Keratinocyte (primary cell): ENCODE data around the gene IRF9. TPM values are rescaled to one million over a fixed set of nuclear protein-coding genes. Genes with fewer than 3 reads are reported as not detected.

Experiments
- DNase-seq: peaks from one replicate; pipeline ENCODE4 v3.0.0-alpha.2; 2011; ENCODE audit warnings: low read depth, missing footprints, low spot score
- FAIRE-seq: peaks from 2 replicates; lab custom pipeline; 2011; peaks lifted over from hg19 to GRCh38; lab: Jason Lieb, UNC
- H2AFZ ChIP-seq: 2 replicates; pipeline ENCODE4 v1.6.0; 2012; ENCODE audit warnings: low read length, control low read depth, inconsistent platforms; ENCODE audit not compliant: control insufficient read depth
- H3K27ac ChIP-seq: 2 replicates; pipeline ENCODE4 v1.5.1; 2011; ENCODE audit warnings: low read length; ENCODE audit not compliant: control insufficient read depth, insufficient read depth
- H3K27me3 ChIP-seq: 3 replicates; pipeline ENCODE4 v1.6.0; 2011; ENCODE audit warnings: low read length; ENCODE audit not compliant: control insufficient read depth, insufficient read depth; ENCODE audit errors: extremely low read depth
- H3K36me3 ChIP-seq, 2 experiments: 2 replicates in 1 of 2; 3 replicates in 1 of 2; pipeline ENCODE4 v1.5.1; 2011; ENCODE audit warnings: low read length in 2 of 2, mild to moderate bottlenecking in 1 of 2; ENCODE audit not compliant: control insufficient read depth in 2 of 2, insufficient read depth in 2 of 2; ENCODE audit errors: extremely low read depth in 1 of 2
- H3K4me1 ChIP-seq: 3 replicates; pipeline ENCODE4 v1.5.1; 2011; ENCODE audit warnings: low read length; ENCODE audit not compliant: control insufficient read depth, insufficient read depth; ENCODE audit errors: extremely low read depth
- H3K4me2 ChIP-seq: 3 replicates; pipeline ENCODE4 v1.6.0; 2011; ENCODE audit warnings: low read depth, low read length; ENCODE audit not compliant: control insufficient read depth, insufficient read depth; ENCODE audit errors: extremely low read depth
- H3K4me3 ChIP-seq, 3 experiments: fragments of 200-600 bp in 1 of 3; sonication (generic) in 1 of 3; 2 replicates in 2 of 3; 3 replicates in 1 of 3; pipeline ENCODE4 v1.5.1; 2011 to 2016; ENCODE audit warnings: low read length in 3 of 3, mild to moderate bottlenecking in 3 of 3, control low read depth in 2 of 3, inconsistent platforms in 1 of 3, low read depth in 1 of 3, mixed read lengths in 1 of 3, mixed run types in 1 of 3, moderate library complexity in 1 of 3; ENCODE audit not compliant: control insufficient read depth in 2 of 3, insufficient read depth in 2 of 3; ENCODE audit errors: extremely low read depth in 1 of 3
- H3K79me2 ChIP-seq: 2 replicates; pipeline ENCODE4 v1.6.0; 2012; ENCODE audit warnings: low read length; ENCODE audit not compliant: control insufficient read depth, insufficient read depth
- H3K9ac ChIP-seq: 3 replicates; pipeline ENCODE4 v1.6.0; 2011; ENCODE audit warnings: low read length; ENCODE audit not compliant: control insufficient read depth, insufficient read depth; ENCODE audit errors: extremely low read depth
- H3K9me1 ChIP-seq: 3 replicates; pipeline ENCODE4 v1.6.0; 2011; ENCODE audit warnings: low read length; ENCODE audit not compliant: control insufficient read depth, insufficient read depth; ENCODE audit errors: extremely low read depth
- H3K9me3 ChIP-seq: 2 replicates; pipeline ENCODE4 v1.5.1; 2012; ENCODE audit warnings: low read depth, low read length; ENCODE audit not compliant: control insufficient read depth
- H4K20me1 ChIP-seq: 3 replicates; pipeline ENCODE4 v1.6.0; 2011; ENCODE audit warnings: low read length; ENCODE audit not compliant: control insufficient read depth, insufficient read depth; ENCODE audit errors: extremely low read depth
- EZH2 ChIP-seq: IDR thresholded peaks from one replicate; pipeline ENCODE4 v1.6.1; 2012; ENCODE audit warnings: inconsistent platforms, mild to moderate bottlenecking, low read length, moderate library complexity
- dilution Hi-C: fragments of 300-500 bp; cut with MboI; formaldehyde crosslinking; loops from one replicate; pipeline ENCODE4 v1.7.0; 2020; ENCODE audit warnings: low sequenced_read_pairs; ENCODE audit not compliant: extremely low pct_ligation_motif_present
- polyA plus RNA-seq, 5 experiments: library from polyadenylated mRNA; depleted of rRNA in 3 of 5; stranded (reverse) in 3 of 5; stranded (forward) in 1 of 5; unstranded in 1 of 5; fragments of >200 nt; gene quantifications; 1 replicate in 1 of 5; 2 replicates in 3 of 5; 3 replicates in 1 of 5; pipeline versions ENCODE4 v1.2.1 to v1.2.3, GENCODE V29; 2011 to 2012; ENCODE audit warnings: missing spikeins in 2 of 5, low read depth in 1 of 5, low replicate concordance in 1 of 5
- TF ChIP-seq, protein P1 (sequence below), 3 experiments: IDR thresholded peaks in 1 of 3; conservative IDR thresholded peaks in 1 of 3; optimal IDR thresholded peaks in 1 of 3; 2 replicates in 2 of 3; 3 replicates in 1 of 3; pipeline versions ENCODE3 to v1.5.1; 2011; ENCODE audit warnings: low read length in 3 of 3, mild to moderate bottlenecking in 3 of 3, moderate library complexity in 2 of 3, control low read depth in 1 of 3, inconsistent platforms in 1 of 3; ENCODE audit not compliant: insufficient read depth in 2 of 3; ENCODE audit errors: extremely low read depth in 1 of 3

The IRF9 gene
- polyA plus RNA-seq, 1 donor (not counting 4 experiments of a cell fraction or from before 2014, with no cell fraction given): 117 TPM

GRCh38 chr14:24179961-24180796 is 19.1 kb downstream of the IRF9 start:
- Histone ChIP-seq H3K79me2 (no peaks in the 10 kb centered on the region), H2AFZ (no peak overlapping the region), H3K36me3 (peaks cover 47 to 57% of the 10 kb centered on the region in 2 experiments), H3K4me1 (no peaks in the 10 kb centered on the region), H3K4me2 (no peak overlapping the region), H3K4me3 (no peak overlapping the region), H3K9me3 (no peaks in the 10 kb centered on the region), H3K27ac (no peak overlapping the region), H3K27me3 (no peaks in the 10 kb centered on the region), H3K9ac (no peak overlapping the region), H3K9me1 (no peaks in the 10 kb centered on the region), H4K20me1 (peaks cover 8% of the 10 kb centered on the region)
- dilution Hi-C loops: no loop called here
- DNase-seq: no peak
- no peak for FAIRE-seq
- TF ChIP-seq, protein P1, sequence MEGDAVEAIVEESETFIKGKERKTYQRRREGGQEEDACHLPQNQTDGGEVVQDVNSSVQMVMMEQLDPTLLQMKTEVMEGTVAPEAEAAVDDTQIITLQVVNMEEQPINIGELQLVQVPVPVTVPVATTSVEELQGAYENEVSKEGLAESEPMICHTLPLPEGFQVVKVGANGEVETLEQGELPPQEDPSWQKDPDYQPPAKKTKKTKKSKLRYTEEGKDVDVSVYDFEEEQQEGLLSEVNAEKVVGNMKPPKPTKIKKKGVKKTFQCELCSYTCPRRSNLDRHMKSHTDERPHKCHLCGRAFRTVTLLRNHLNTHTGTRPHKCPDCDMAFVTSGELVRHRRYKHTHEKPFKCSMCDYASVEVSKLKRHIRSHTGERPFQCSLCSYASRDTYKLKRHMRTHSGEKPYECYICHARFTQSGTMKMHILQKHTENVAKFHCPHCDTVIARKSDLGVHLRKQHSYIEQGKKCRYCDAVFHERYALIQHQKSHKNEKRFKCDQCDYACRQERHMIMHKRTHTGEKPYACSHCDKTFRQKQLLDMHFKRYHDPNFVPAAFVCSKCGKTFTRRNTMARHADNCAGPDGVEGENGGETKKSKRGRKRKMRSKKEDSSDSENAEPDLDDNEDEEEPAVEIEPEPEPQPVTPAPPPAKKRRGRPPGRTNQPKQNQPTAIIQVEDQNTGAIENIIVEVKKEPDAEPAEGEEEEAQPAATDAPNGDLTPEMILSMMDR (optimal IDR thresholded peaks at IDR 0.05 in 1 of 3, IDR thresholded peaks at IDR 0.05 in 1 of 3, conservative IDR thresholded peaks at IDR 0.05 in 1 of 3; ENCODE audit: extremely low read depth in 1 of 3, insufficient read depth in 2 of 3, low read length in 3 of 3): no peak
- no peak for TF ChIP-seq EZH2

DNA sequence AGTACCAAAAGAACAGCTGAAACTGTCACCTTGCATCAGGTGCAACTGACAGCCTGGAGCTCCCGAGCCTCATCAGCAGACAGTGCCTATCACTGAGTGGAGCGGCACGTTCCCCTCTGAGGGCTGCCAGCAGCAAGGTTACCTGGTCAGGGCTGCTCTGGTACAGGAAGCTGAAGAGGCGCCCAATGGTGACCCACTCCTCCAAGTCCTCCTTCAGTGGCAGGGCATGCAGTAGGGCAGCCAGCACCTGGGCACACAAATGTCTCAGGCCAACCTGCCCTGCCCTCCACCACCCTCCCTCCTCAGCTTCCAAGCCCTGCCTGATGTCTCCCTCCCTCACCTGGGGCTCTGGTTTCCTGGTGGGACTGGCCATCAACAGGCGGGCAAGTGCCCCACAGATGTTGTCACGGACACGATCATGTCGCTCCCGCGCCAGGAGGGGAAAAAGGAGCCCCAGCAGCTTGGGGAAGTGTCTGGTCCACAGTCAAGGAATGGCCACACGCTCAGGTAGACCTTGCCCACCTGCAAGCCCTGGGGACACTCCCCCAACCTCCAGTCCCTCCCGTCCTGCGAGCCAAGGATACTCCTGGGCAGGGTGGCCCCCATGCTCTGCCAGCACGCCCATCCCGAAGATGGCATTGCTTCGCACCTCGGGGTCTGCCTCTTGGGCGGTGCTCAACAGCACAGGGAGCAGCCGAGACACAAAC is 20.5 kb downstream of the IRF9 start:
- H3K79me2 ChIP-seq: no peaks in the 10 kb centered on the region
- H3K27me3 ChIP-seq: no peaks in the 10 kb centered on the region
- no peak for TF ChIP-seq EZH2
- TF ChIP-seq, protein P1 (optimal IDR thresholded peaks at IDR 0.05 in 1 of 3, IDR thresholded peaks at IDR 0.05 in 1 of 3, conservative IDR thresholded peaks at IDR 0.05 in 1 of 3; ENCODE audit: extremely low read depth in 1 of 3, insufficient read depth in 2 of 3, low read length in 3 of 3): no peak
- DNase-seq (no peak), FAIRE-seq (no peak)
- no peak overlapping the region for H3K4me2 ChIP-seq
- no peak overlapping the region for H3K4me3 ChIP-seq
- dilution Hi-C loops: no loop called here
- H3K9me1 ChIP-seq: no peaks in the 10 kb centered on the region
- no peak overlapping the region for H3K9ac ChIP-seq
- no peaks in the 10 kb centered on the region for H3K4me1 ChIP-seq
- no peak overlapping the region for H2AFZ ChIP-seq
- H3K27ac ChIP-seq: no peak overlapping the region
- no peaks in the 10 kb centered on the region for H3K9me3 ChIP-seq
- peaks cover 58 to 60% of the 10 kb centered on the region in 2 experiments for H3K36me3 ChIP-seq
- H4K20me1 ChIP-seq: peaks cover 8% of the 10 kb centered on the region
